GM18511 (cell line): ENCODE data around the gene BAZ2A.
A peak's percentile ranks its signal among the peaks of the same experiment; 100 is the strongest.
"Not testable (repeated sequence)": the region's sequence is repeated elsewhere in the genome, so short reads cannot be mapped to it uniquely, and the experiment has no call there.

Experiments
- ATAC-seq: cut with Tn5 transposase; IDR thresholded peaks from one replicate; pipeline ENCODE4 v1.9.1; 2021; ENCODE audit warnings: mild to moderate bottlenecking, moderate library complexity; ENCODE audit not compliant: unreplicated experiment

The BAZ2A gene

GRCh38 chr12:56630180-56630632, at the start of gene BAZ2A:
BAZ2A (minus strand) TSS chr12:56630326; CDS start chr12:56617530, 12,796 bp downstream.
- ATAC-seq = peak; percentile 54

GRCh38 chr12:56678852-56679251, 48.7 kb upstream of the BAZ2A start:
- no peak for ATAC-seq

- peak; percentile 75 for ATAC-seq
These were observed 47.6 kb upstream of the BAZ2A start for GRCh38 chr12:56677680-56678079.

GRCh38 chr12:56676851-56677580, 46.9 kb upstream of the BAZ2A start:
- no peak for ATAC-seq

GRCh38 chr12:56671608-56672007, 41.5 kb upstream of the BAZ2A start:
- ATAC-seq = no peak

GRCh38 chr12:56670836-56671235, 40.7 kb upstream of the BAZ2A start:
- ATAC-seq = no peak

- ATAC-seq = no peak
These were observed 38.0 kb upstream of the BAZ2A start for GRCh38 chr12:56668197-56668457.

- ATAC-seq = no peak
These were observed 32.0 kb upstream of the BAZ2A start for GRCh38 chr12:56661979-56662638.

GRCh38 chr12:56661560-56661959, 31.4 kb upstream of the BAZ2A start:
- no peak for ATAC-seq

- ATAC-seq = no peak
These were observed 28.8 kb upstream of the BAZ2A start for GRCh38 chr12:56658921-56659320.

GRCh38 chr12:56657416-56658379, 27.6 kb upstream of the BAZ2A start:
- peak; percentile 61 for ATAC-seq

GRCh38 chr12:56653781-56654180, 23.7 kb upstream of the BAZ2A start:
- ATAC-seq = not testable (repeated sequence)

GRCh38 chr12:56648023-56648422, 17.9 kb upstream of the BAZ2A start:
- ATAC-seq = not testable (repeated sequence)

GRCh38 chr12:56645717-56646446, 15.8 kb upstream of the BAZ2A start, which contains the start of gene ATP5F1B:
ATP5F1B (minus strand) TSS chr12:56645984; CDS start chr12:56645963, 21 bp downstream.
- ATAC-seq = peak; percentile 98

- ATAC-seq = no peak
These were observed 15.1 kb upstream of the BAZ2A start for GRCh38 chr12:56645201-56645716.

- no peak for ATAC-seq
These were observed 14.5 kb upstream of the BAZ2A start for GRCh38 chr12:56644654-56645053.

GRCh38 chr12:56641219-56641618, 11.1 kb upstream of the BAZ2A start:
- ATAC-seq = no peak

GRCh38 chr12:56637621-56638020, 7.5 kb upstream of the BAZ2A start:
- ATAC-seq = no peak

GRCh38 chr12:56636675-56637540, 6.8 kb upstream of the BAZ2A start:
- peak; percentile 59 for ATAC-seq
